GM21576 (cell line): ENCODE results near the gene SRBD1.

ENCODE experiments used
- ATAC-seq: cut with Tn5 transposase; IDR thresholded peaks from one replicate; pipeline ENCODE4 v1.9.1; 2021; ENCODE audit warnings: mild to moderate bottlenecking, moderate library complexity; ENCODE audit not compliant: unreplicated experiment

Gene SRBD1

DNA sequence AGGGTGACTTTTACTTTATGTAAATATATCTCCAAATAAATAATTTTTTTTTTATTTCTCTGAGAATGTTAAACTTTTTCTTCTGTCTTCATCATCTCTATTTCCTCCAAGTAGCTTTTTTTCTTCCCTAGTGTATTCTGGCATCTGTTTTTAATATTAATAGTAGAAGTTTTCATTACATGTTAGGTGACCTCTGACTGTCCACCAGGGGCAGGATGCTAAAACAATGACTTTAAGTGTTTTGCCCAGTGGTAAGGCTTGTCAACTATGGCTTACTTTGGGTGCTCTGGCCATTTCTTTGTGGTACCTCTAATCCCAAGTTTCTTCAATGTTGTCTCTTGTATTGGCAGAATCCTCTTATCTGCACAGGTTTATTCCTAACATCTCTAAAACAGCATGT is 127.1 kb downstream of the SRBD1 start:
- no peak for ATAC-seq

DNA sequence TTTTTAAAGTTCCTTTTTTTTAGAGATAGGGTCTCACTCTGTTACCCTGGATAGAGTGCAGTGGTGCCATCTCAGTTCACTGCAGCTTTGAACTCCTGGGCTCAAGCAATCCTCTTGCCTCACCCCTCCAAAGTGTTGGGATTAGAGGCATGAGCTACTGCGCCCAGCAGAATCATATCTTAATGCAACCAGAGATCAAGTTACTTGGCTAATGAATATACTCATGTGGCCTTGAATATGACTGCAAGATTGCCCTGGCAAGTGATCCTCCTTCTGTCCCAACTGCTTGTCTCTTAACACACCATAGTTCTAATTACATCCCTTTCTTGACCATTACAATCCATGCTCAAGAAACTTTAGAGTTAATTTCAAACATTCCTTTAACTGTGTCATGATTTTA is 133.5 kb downstream of the SRBD1 start:
- ATAC-seq, result no peak

- ATAC-seq, result no peak
Observed at GRCh38 chr2:45470531-45470930, 140.5 kb downstream of the SRBD1 start.

- ATAC-seq, result no peak
Observed at GRCh38 chr2:45469314-45470099, 141.6 kb downstream of the SRBD1 start.

DNA sequence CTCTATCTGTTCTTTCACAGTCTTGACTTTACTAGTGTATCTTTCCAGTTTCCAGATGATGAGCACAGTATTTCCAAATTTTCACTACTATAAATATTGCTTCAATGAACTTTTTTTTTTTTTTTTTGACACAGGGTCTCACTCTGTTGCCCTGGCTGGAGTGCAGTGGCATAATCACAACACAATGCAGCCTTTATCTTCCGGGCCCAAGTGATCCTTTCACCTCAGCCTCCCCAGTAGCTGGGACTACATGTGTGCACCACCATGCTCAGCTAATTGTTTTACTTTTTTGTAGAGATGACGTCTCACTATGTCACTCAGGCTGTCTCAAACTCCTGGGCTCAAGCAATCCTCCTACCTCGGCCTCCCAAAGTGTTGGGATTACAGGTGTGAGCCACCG is 142.8 kb downstream of the SRBD1 start:
- ATAC-seq, result no peak

DNA sequence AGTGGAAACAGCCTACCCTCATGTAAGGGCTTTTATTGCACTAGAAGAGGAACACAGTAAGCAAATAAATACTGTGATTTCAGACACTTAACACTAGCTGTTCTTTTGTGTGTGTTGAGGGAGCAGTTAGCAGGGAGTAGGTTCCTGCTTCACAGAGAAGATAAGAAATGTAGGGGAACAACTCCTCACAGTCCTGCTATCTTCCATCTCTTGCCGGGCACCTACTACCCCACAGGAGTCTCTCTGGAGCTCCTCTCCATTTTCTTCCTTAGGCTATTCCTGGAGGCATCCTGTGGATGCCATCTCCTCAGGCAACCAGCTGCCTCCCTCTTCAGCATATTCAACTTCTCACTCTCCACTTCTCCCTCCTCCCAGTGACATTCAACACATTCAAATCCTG is 145.0 kb downstream of the SRBD1 start:
- no peak for ATAC-seq

DNA sequence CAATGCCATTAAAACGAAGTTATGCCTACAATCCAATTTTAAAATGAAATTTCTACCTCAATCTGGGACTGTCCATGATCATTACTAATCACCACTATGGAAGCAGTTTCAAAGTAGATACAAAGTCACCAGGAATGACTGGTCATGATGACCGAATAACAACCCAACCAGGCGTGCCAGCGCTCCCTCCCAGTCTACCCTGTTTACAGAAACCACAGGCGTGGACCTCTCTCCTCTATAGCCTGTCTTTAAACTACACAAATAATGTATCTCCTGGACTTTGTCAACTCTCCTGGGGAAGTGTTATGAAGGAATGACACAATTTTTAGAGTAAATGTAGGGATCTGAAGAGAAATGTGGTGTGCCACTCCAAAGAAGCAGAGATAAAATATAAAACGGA is 150.2 kb downstream of the SRBD1 start:
- ATAC-seq, result no peak

DNA sequence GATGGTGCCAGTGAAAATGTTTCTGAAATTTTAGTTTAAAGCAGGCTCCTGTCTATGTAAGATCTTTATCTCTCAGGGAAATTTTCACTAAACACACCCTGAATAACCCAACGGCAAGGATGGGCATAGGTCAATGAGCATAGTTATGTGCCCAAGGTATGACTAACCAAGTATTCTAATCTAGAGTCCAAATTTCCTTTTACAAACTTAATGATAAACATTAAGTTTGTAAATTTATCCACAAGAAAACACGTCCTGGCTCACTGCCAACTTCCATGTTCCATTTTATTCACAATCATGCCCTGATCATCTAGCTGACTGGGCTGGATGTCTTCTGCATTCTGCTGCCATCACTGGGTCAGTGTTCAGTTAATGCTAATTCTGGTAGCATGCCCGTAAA is 151.2 kb downstream of the SRBD1 start:
- no peak for ATAC-seq

- no peak for ATAC-seq
Observed at GRCh38 chr2:45458909-45459563, 152.0 kb downstream of the SRBD1 start.

GRCh38 chr2:45457211-45457945 is 153.7 kb downstream of the SRBD1 start:
- no peak for ATAC-seq

- no peak for ATAC-seq
Observed at GRCh38 chr2:45452866-45453265, 158.2 kb downstream of the SRBD1 start.

DNA sequence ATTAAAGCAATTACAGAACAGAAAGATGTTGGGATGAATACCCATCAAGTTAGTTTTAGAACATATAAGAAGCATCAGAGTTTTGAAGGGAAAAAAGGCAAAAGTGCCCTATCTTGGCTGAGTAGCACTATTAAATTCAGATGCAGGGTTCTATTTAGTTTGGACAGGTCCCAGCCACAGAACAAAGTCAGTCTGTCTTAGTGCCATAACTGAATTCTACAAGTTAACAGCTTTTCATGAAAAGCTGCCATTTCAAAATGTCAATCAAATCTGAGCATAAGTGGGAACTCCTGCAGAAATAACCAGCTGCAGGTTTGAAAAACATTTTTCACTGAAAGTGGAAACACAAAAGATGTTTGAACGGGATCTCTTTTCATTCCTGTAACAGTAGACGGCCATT is 160.4 kb downstream of the SRBD1 start:
- no peak for ATAC-seq

DNA sequence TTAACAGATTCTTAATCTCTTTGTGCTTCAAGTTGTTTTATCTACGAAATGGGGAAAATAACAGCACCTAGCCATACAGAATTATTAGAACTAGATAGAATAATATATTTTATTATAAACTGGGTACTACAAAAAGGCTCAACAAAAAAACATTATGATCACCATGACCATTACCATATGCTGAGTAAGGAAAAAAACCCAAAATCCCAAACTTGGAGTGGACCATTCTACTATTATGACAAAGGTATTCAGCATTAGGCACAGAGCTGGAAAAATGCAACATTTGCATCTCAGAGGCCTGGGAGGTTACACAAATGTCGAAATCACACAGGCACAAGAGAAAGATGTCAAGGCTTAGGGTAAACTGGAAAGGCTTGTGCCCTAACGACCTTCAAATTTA is 162.8 kb downstream of the SRBD1 start:
- no peak for ATAC-seq

- ATAC-seq, result no peak
Observed at GRCh38 chr2:45446016-45446415, 165.1 kb downstream of the SRBD1 start.

DNA sequence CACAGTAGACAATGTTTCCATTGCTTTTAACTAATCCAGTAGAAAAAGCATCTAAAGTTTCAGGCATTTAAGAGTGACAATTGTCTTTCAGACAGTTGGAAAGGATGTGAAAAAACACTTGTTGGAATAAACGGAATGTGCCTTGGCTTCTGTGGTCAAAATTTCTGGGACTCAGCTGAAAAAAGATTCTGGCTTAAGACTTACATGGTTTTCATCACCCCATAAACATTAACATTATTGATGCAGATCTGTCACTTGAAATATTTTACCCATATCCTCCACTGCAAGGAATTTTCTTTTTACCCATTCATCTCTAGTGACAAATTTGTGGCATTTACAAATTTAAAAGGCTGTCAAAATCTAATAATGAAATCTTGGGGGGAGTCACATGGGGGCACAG is 166.0 kb downstream of the SRBD1 start:
- no peak for ATAC-seq

DNA sequence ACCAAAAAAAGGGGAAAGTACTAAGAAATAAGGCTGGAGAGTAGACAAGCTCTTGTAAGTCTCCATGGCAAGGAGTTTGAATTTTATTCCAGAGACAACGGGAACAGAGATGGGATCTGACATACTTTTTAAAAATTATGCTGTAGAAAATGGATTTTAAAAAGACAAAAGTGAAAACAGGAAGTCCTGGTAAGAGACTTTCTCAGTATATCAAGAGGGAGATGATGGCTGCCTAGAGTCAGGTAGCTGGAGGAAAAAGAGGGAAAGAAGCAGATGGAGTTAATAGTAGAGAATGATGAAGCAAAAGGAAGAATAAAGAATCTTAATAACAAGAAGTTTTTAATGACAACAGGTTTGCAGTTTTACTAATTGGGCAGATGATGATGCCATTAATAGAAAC is 168.1 kb downstream of the SRBD1 start:
- no peak for ATAC-seq

DNA sequence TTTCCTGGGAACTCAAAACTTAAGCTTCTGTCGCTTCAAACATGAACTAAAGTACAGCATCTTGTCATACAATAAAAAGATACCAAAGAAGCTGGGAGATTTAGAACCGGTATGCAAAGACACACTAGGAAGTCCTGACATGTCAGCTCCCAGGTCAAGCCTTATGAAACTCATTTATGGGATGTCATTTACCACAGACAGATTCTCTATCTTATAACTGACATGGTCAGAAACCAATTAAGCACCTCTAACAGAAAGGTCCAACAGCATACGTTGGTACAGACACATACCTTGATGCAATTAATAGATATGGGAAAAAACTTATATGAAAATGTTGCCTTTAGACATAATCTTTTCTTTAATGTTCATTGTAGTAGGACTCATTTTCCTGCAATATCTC is 169.0 kb downstream of the SRBD1 start:
- no peak for ATAC-seq

- no peak for ATAC-seq
Observed at GRCh38 chr2:45441571-45441970, 169.5 kb downstream of the SRBD1 start.

DNA sequence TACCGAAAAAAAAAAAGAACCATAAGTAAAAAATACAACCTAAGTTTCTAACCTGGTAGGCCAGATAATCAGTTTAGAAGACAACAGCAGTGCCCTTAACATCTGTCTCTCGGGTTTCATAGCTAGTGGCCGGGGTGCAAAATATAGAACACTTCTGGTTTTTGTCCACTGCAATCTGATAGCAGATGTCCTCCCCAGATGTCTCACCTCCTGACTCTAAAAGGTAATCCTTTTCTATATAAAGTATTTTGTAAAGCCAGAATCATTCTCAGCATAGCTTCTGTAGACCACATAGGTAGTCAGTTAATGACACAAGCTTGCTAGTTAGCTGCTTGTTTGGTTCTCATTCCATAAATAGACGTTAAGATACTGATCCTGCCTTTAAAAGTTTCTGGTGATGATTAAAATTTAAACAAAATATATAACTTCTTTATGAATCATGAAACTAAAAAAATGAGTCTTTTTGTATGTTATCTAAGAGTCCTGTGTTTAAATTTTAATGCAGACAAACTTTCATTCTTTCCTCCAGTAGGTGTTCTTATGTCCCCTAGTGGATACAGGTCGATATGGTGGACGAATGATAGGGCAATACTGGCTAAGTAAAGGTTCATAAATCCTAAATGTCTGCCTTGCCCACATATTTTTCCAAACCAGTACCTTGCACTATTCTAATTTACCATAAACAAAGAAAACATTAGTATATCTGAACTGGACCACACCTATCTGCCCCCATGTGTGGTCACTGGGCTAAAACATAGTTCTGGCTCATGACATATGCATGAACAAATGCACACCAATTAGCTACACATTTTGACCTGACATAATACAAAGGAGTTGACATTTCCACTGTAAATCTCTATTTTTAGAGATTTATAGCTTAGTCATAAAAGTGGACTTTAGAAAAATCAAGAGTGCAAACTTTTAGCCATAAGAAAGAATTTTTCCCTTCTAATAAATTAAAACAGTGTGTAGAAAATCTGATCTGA is 171.0 kb downstream of the SRBD1 start:
- ATAC-seq, result peak; percentile 70

DNA sequence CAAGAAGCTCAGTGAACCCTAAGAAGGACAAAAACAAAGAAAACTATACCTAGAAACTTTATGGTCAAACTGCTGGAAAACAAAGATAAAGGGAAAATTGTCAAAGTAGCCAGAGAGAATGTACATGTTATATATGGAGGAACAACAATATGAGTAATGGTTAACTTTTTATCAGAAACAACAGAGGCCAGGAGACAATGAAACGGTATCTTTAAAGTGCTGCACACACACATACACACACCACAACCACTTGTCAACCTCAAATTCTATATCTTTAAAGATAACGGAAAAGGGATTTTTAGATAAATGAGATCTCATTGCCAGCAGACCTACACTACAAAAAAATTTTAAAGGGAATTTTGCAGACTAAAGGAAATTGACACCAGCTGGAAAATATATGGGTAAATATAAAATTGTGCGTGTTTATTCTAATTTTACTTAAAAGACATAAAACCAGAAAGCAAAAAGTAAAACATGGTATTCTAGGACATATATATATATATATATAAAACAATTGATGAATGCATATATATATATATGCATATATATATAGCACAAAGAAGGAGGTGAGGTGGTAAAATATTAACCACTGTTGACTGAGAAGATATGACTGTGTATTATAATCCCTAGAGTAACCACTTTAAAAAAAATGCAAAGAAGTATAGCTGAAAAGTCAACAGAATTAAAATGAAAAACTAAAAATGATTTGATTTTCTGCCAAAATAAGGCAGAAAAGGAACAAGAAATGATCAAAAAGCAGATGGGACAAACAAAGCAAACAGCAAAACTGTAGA is 172.0 kb downstream of the SRBD1 start:
- ATAC-seq, result no peak
